Stimulated activated CD8-positive, alpha-beta memory T cell treated with anti-CD3 and anti-CD28 coated beads, Interleukin-7, amount 100 ng/mL, for 4 hours (primary cell): ENCODE data around the gene PRKACA.
"Not testable (repeated sequence)": the region's sequence is repeated elsewhere in the genome, so short reads cannot be mapped to it uniquely, and the experiment has no call there.

Experiments used
- DNase-seq, 2 donors: peaks; one replicate each; pipeline ENCODE4 v3.0.0-alpha.2; 2020; ENCODE audit warnings: low read depth in 2 of 2

The PRKACA gene

GRCh38 chr19:14147797-14148605 lies 30.4 kb upstream of the PRKACA start:
- DNase-seq: peak in 1 of 2 donors; percentile 38

GRCh38 chr19:14146789-14147216 lies 29.2 kb upstream of the PRKACA start:
- DNase-seq: no peak

GRCh38 chr19:14146169-14146568 lies 28.6 kb upstream of the PRKACA start:
- DNase-seq: not testable (repeated sequence)

- DNase-seq: no peak
Observed at GRCh38 chr19:14145381-14145780, 27.8 kb upstream of the PRKACA start.

- DNase-seq: no peak
Observed at GRCh38 chr19:14142262-14143190, 25.0 kb upstream of the PRKACA start.

- no peak for DNase-seq
Observed at GRCh38 chr19:14141041-14141440, 23.5 kb upstream of the PRKACA start.

- no peak for DNase-seq
Observed at GRCh38 chr19:14139944-14140343, 22.4 kb upstream of the PRKACA start.

GRCh38 chr19:14138576-14139265 lies 21.2 kb upstream of the PRKACA start:
- no peak for DNase-seq

- DNase-seq: peak; percentile 95 to 97
Observed at GRCh38 chr19:14136509-14137281, 19.1 kb upstream of the PRKACA start, which contains the start of gene ASF1B. ASF1B (minus strand) TSS chr19:14136589; CDS start chr19:14136456, 133 bp downstream.

- no peak for DNase-seq
Observed at GRCh38 chr19:14135985-14136508, 18.5 kb upstream of the PRKACA start.

GRCh38 chr19:14135355-14135754 lies 17.8 kb upstream of the PRKACA start:
- no peak for DNase-seq

- DNase-seq: no peak
Observed at GRCh38 chr19:14127929-14128509, 10.5 kb upstream of the PRKACA start.

- no peak for DNase-seq
Observed at GRCh38 chr19:14127176-14127575, 9.6 kb upstream of the PRKACA start.

GRCh38 chr19:14122924-14123323 lies 5.4 kb upstream of the PRKACA start:
- no peak for DNase-seq

- DNase-seq: no peak
Observed at GRCh38 chr19:14120497-14120780, 2.9 kb upstream of the PRKACA start.

GRCh38 chr19:14119644-14120496 lies 2.3 kb upstream of the PRKACA start:
- no peak for DNase-seq

- DNase-seq: no peak
Observed at GRCh38 chr19:14119146-14119545, 1.6 kb upstream of the PRKACA start.

GRCh38 chr19:14118165-14119051 lies 846 bp upstream of the PRKACA start:
- peak in 1 of 2 donors; percentile 29 for DNase-seq
